IMR-90 (cell line): ENCODE results near the gene KCNMA1.

Experiments used
- BHLHE40 ChIP-seq: fragments of 150-350 bp; IDR thresholded peaks from 2 replicates; pipeline ENCODE4 v1.6.1; 2016; ENCODE audit warnings: mild to moderate bottlenecking, low read depth, low read length
- CTCF ChIP-seq: conservative IDR thresholded peaks from 2 replicates; pipeline ENCODE4 v1.5.1; 2012; ENCODE audit warnings: mild to moderate bottlenecking, low read depth, low read length, improper control_type of control experiment
- MXI1 ChIP-seq: IDR thresholded peaks from 2 replicates; pipeline ENCODE4 v1.6.1; 2012; ENCODE audit warnings: low read depth, mild to moderate bottlenecking, low read length, moderate library complexity, borderline replicate concordance
- POLR2A ChIP-seq: IDR thresholded peaks from 2 replicates; pipeline ENCODE4 v1.6.1; 2012; ENCODE audit warnings: mild to moderate bottlenecking, low read depth, low read length
- RAD21 ChIP-seq: IDR thresholded peaks from 2 replicates; pipeline ENCODE4 v1.6.1; 2012; ENCODE audit warnings: low read length, improper control_type of control experiment
- RCOR1 ChIP-seq: IDR thresholded peaks from 2 replicates; pipeline ENCODE4 v1.6.1; 2012; ENCODE audit warnings: mild to moderate bottlenecking, low read length, improper control_type of control experiment; ENCODE audit not compliant: insufficient replicate concordance
- SMC3 ChIP-seq: fragments of 150-350 bp; IDR thresholded peaks from 2 replicates; pipeline ENCODE4 v1.6.1; 2016; ENCODE audit warnings: low read depth, mild to moderate bottlenecking, antibody characterized with exemption, low read length, moderate library complexity
- USF2 ChIP-seq: fragments of 150-350 bp; IDR thresholded peaks from 2 replicates; pipeline ENCODE4 v1.6.1; 2017; ENCODE audit warnings: mild to moderate bottlenecking, antibody characterized with exemption, low read length, low read depth

- 0 out of 2 replicates have a peak, but pooled peaks have one; percentile 5 for TF ChIP-seq CTCF
- no peak; the same call in 1 of the 2 replicates for TF ChIP-seq POLR2A
- 0 out of 2 replicates have a peak, but pooled peaks have one; percentile 49 for TF ChIP-seq MXI1
- peak; percentile 7; the same call in 1 of the 2 replicates for TF ChIP-seq SMC3
- peak; percentile 32 for TF ChIP-seq RAD21
- peak; percentile 90 for TF ChIP-seq BHLHE40
- TF ChIP-seq USF2, result no peak
- peak; percentile 61 for TF ChIP-seq RCOR1
These were observed 347.0 kb downstream of the KCNMA1 start for GRCh38 chr10:77290528-77291155.
